Limb (tissue), 2 donors: ENCODE results near the gene APOL1.
"Not testable (repeated sequence)": the region's sequence is repeated elsewhere in the genome, so short reads cannot be mapped to it uniquely, and the experiment has no call there.

Experiments used
- DNase-seq, 2 donors: peaks; one replicate each; pipeline ENCODE4 v3.0.0-alpha.2; 2016; ENCODE audit errors: extremely low spot score in 2 of 2

APOL1 gene

GRCh38 chr22:36225333-36225922, 27.5 kb upstream of the APOL1 start:
- DNase-seq, result no peak

- no peak for DNase-seq
Observed at GRCh38 chr22:36226189-36226588, 26.7 kb upstream of the APOL1 start.

DNA sequence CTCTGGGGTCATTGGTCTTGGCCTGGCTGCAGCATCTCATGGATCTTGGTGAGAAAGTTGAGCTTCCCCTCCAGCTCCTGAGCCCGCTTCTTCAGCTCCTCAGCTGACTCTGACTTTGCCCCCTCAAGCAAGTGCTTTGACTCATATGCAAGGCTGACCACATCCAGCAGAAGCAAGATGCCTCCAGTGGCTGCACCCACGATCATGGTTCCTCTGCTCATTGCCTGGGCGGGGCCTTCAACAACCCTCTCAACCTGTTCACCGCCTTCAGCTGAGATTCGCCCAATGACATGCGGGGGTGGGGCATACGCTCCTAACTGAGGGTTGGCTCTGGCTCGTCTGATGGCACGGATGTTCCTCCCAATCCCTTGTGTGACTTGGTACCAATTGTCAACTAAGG, 25.5 kb upstream of the APOL1 start:
- no peak for DNase-seq

DNA sequence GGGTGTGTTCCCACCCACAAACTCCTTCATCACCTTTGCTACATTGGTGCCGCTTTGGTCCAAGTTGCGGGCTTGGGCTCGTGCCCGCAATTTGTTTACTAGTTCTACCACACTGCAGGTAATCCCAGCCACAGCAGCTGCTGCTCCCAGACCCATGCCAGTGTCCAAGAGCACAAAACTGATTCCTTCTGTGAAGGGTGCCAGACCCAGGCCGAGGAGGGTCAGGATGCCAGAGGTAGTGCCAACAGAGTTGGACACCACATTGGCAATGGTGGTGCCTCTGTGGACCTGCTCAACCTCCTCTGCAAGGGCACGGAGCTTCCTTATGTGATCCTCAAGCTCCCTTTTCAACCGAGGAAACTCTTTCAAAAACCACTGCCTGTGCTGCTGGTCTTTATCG, 25.1 kb upstream of the APOL1 start:
- DNase-seq, result no peak

GRCh38 chr22:36228369-36228768, 24.6 kb upstream of the APOL1 start:
- DNase-seq, result not testable (repeated sequence)

DNA sequence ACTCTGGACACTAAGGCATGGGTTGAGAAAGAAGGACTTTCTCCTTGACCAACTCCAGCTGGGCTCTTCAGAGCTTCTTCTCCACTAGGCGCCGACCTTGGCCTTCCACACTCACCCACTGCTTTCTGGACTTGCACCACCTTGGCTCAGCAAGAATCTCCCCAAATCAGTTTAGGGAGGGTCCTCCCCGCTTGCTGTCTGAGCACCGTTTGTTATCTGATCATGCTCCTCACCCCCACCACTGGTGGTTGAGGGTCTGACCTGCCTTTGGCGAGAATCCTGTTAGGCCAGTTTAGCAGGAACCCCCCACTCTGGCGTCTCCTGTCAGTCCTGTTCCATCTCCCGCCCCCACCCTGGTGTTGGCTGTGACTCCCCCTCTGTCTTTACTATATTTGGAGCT, 24.0 kb upstream of the APOL1 start:
- no peak for DNase-seq

DNA sequence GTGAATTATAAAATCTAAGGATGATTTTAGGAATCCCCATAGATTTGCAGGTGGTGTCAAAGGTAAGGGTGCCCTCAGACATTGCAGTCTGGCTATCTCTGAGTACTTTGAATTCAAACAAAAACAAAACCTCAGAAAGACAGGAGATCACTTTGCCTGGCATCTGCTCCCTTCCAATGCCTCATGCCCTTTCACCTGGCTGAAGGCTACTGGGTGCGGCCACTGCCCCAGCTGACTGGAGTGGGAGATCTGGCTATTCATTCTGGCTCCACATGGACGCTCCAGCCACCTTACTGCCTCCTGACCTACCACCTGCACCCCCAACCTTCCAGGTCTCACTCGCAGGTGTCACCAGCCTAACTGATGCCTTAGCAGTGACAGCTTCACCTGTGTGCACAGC, 23.3 kb upstream of the APOL1 start:
- not testable (repeated sequence) for DNase-seq

GRCh38 chr22:36231051-36231450, 21.9 kb upstream of the APOL1 start:
- DNase-seq, result not testable (repeated sequence)

- DNase-seq, result no peak
Observed at GRCh38 chr22:36232715-36233401, 20.1 kb upstream of the APOL1 start.

- DNase-seq, result no peak
Observed at GRCh38 chr22:36233796-36234195, 19.1 kb upstream of the APOL1 start.

DNA sequence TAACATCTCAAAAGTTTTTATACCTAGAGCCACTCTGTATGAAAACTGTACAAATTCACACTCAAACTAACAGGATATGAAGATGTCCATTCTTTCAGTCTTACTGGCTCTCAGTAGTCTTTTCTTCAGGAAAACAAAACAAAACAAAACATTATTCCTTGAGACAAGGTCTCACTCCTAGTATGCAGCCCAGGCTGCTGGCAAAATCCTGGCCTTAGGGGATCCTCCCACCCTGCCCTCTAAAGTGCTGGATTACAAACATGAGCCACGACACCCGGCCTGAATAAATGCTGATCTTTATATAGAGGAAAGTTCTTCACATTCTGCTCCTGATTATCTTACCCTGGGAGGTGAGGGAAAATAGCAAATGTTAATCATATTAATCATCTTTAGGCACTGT, 18.7 kb upstream of the APOL1 start:
- no peak for DNase-seq

DNA sequence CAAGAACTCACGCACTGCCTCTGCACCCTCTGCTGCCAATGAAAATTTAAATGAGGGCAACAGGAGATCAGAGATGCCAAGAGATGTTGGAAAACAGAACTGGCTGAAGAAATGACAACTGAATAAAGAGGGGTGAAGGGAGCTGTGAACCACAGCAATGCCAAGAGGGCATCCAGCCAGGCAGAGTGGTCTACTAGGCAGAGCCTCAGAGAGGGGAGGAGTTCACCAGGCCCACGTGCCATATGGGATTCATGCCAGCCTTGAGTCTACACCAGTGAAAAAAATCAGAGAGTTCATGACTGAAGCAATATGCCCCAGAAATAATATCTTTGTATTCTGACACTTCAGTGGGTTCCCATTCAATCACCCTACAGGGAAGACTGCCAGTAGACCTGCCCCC, 18.0 kb upstream of the APOL1 start:
- DNase-seq, result no peak

DNA sequence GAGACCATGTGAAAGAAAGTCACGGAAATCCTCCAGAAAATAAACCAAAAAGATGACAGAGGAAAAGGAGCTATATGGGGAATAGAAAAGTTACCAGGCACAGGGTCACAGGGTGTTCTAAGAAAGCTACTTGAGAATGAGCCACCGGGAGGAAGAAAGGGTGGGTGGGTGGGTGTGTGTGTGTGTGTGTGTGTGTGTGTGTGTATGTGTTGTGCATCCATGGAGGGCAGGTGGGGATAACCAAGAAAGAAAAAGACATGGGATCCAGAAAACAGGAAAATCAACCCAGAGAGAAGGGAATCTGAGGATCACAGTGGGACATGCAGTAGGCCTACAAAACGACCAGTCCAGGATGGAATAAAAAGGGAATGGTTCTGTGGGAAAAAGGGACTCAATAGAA, 17.3 kb upstream of the APOL1 start:
- DNase-seq, result no peak

DNA sequence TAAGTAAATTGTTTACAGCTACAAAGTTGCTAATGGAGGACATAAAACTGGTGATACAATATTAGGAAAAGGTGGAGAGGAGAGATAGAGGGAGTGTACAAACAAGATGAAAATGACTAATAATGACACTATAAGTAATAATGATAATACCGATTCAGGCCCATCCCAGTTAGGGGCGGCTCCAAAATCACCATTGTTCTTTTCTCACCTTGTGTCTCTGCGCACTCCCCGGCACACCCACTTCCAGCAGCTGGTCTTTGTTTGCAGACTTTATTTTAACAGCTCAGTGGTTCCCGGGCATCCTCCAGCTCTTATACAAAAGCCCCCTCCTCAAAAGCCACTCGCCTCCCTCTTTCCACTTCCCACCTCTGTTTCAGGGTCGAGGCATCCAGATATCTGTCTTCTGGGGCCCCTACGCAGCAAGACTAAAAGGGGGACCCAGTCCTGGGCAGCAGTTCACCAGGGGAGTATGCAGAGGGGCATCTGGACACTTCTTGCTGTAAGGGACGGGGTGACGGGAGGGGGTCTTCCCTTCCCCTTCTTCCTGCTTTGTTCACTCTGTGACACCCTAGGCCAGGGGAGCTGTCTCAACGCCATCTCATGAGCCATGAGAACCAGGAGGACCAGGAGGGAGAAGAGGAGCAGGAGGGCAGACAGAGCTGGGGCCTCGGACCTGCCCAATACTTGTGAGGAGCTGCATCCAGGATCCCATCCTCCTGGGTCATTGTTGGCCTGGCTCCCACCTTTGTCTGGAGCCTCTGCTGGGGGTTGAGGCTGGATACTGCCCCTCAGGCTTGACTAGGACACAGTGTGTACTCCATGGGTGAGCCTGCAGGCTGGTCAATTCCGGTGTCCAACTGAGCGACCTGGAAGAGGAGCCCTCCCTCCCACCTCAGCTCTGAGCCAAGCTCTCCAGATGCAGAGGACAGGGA, 16.3 kb upstream of the APOL1 start:
- no peak for DNase-seq

- DNase-seq, result no peak
Observed at GRCh38 chr22:36237462-36238372, 15.2 kb upstream of the APOL1 start.

DNA sequence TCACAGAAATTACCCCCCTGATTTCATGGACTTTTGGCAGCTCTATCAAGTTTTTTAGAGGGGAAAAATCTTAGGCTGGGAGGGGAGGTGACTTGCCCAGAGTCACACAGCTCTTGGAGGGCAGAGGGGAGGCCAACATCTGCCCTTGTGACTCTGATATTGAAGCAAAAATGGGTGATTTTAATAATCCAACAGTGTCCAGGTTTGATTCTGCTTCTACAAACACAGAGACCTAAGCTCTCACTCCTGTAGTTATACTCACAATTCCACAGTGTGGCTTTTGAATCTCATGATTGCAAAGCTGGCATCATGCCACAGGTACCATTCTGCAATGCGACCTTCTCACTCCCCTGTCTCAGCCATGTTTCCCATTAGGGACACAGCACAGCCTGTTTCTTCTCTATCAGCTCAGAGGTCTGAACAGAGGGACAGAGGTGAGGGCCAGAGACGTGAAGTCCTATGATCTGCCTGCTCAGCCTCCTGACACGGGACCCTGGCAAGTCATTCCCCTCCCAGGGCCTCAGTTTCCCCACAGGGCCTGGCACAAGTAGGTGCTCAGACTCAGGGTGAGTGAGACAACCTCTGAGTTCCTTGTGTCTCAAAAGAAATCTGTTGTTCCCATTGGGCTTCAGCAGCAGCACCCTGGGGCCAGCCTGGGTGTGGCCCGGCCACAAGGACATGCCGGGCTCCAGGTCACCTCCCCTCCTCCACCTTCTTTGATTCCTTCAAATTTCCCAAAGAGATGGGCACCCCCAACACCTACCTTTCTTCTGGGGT, 14.4 kb upstream of the APOL1 start:
- no peak for DNase-seq

DNA sequence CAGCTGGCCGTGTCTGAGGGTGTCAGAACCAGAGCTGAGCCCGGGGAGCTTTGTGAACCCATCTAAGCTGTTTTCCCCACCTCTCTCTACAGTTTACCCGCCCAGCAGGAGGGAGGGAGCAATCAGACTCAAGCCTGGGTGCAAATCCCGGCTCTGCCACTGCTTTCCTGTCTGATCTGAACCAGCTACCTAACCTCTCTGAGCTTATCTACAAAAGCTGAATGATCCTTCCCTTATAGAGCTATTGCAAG, 13.9 kb upstream of the APOL1 start:
- DNase-seq, result no peak

DNA sequence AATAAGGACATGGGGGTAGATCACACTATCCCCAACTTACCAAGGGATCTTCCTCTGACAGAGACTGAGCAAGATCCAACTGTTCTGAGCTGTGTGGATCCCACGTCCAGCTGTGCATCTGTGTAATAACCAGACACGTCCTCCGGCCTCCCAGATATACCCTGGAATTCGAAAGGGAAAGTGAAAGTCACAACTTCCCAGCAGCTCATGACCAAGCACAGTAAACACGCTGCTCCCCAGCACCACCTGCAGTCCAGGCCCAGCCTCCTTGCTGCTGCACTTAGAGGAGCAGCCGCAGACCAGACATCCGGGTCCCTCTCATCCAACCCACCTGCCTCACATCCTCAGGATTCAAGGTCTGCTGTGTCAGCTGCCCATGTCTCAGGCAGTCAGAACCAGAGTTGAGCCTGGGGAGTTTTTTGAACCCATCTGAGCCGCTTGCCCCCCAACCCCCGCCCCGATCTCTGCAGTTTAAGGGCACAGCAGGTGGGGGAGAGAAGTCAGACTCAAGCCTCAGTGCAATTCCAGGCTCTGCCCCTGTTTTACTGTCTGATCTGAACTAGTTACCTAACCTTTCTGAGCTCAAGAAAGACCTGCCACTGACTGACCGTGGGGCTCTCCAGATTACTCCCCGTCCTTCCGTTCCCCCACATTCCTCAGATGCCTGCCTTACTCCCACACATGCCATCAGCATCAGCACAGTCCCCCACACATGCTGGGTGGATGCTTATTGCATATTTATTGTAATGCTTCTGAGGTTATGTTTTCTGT, 13.3 kb upstream of the APOL1 start, which contains the start of gene APOL2:
APOL2 (minus strand) TSS at position 127 of the 771 bp plus-strand sequence. CDS start 6,365 bp downstream, outside the sequence.
- DNase-seq, result peak; percentile 88 to 91

DNA sequence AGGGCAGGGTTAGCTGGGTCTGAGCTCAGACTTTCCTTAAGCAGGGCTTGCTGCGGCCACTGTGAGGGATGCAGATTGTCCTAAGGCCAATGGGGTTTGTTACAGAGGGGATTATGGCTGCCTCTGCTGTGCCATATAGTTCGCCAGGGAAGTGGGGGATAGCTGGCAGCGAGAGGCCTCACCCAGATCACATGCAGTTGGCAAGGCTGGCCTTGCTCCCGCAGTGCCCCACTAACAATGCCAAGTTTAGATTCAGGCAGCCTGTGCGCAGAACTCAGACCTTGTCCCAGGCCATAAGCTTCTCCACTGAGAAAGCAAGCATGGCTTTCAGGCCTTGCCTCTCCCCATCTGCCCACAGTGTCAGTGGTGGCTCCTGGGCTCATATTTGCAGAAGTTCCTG, 8.9 kb upstream of the APOL1 start:
- DNase-seq, result no peak
